ENCODE results near the gene UBAP1. TPM values are rescaled to one million over a fixed set of nuclear protein-coding genes. Genes with fewer than 3 reads are reported as not detected.

Gene UBAP1
- total and polyA plus RNA-seq, 4 experiments from 2014 or later, result 34.8 to 58.8 (median 46.9) TPM

GRCh38 chr9:34252016-34252415 lies 73.2 kb downstream of the UBAP1 start:
- POLR2A ChIA-PET (ENCODE audit: partially characterized antibody), result interaction anchor here (0.9 to 1.2 kb wide), 3 partner anchors 14 to 126 kb away, joined by 3 to 5 read pairs (median 3); no protein-coding TSS in a partner anchor
- H3K36me3 ChIP-seq (ENCODE audit: insufficient read depth, low read length), result peaks cover 53% of the 10 kb centered on the region

GRCh38 chr9:34252670-34253459 lies 74.0 kb downstream of the UBAP1 start:
- H3K4me3 ChIP-seq (ENCODE audit: low read length in 2 of 2), result no peak overlapping the region
- no peaks in the 10 kb centered on the region for H3K9me3 ChIP-seq (ENCODE audit: control insufficient read depth in 1 of 2, low read length in 2 of 2)
- Mint-ChIP-seq H3K36me3 (peaks cover 23 to 53% of the 10 kb centered on the region in 2 donors), H3K27me3 (no peaks in the 10 kb centered on the region), H3K9me3 (no peaks in the 10 kb centered on the region), H3K4me3 (no peak overlapping the region), H3K4me1 (peaks cover 4 to 20% (median 11%) of the 10 kb centered on the region in 4 donors), H3K27ac (peak overlapping the region; percentile 9 to 78 (median 74))
- peak; percentile 36 to 65 (median 62) for DNase-seq
- ChIA-PET CTCF (ENCODE audit: partially characterized antibody) (interaction anchor here (0.6 to 7.4 kb wide), 33 partner anchors 10 to 629 kb away, joined by 3 to 54 read pairs (median 4); partner anchors contain the start of genes MYORG and UBAP1), POLR2A (ENCODE audit: partially characterized antibody) (interaction anchor here (0.9 to 1.2 kb wide), 3 partner anchors 15 to 127 kb away, joined by 3 to 5 read pairs (median 3); no protein-coding TSS in a partner anchor)
- intact Hi-C loops (cut with micrococcal nuclease), result loop anchor here (1.0 to 2.0 kb wide), 4 partner anchors 74 to 242 kb away; partner anchors contain the start of genes DCAF12 and UBAP1
- no peak overlapping the region for H3K27ac ChIP-seq (ENCODE audit: low read depth, low read length)
- H3K27me3 ChIP-seq (ENCODE audit: insufficient read depth, low read length), result no peaks in the 10 kb centered on the region
- peaks cover 13% of the 10 kb centered on the region for H3K4me1 ChIP-seq (ENCODE audit: insufficient read depth, low read length)
- H3K36me3 ChIP-seq (ENCODE audit: insufficient read depth, low read length), result peaks cover 48% of the 10 kb centered on the region

More at GRCh38 chr9:34252016-34252415, 73.2 kb downstream of the UBAP1 start:
- Mint-ChIP-seq H3K9me3 (no peaks in the 10 kb centered on the region), H3K27ac (peak overlapping the region in 5 of 7 donors; percentile 36 to 78 (median 69)), H3K4me3 (no peak overlapping the region), H3K4me1 (peaks cover 4 to 16% (median 9%) of the 10 kb centered on the region in 4 donors), H3K36me3 (peaks cover 23 to 53% of the 10 kb centered on the region in 2 donors), H3K27me3 (no peaks in the 10 kb centered on the region)
- CTCF ChIA-PET (ENCODE audit: partially characterized antibody), result interaction anchor here (0.6 to 7.4 kb wide), 25 partner anchors 11 to 317 kb away, joined by 3 to 54 read pairs (median 5); partner anchors contain the start of genes MYORG and UBAP1
- Histone ChIP-seq H3K27me3 (ENCODE audit: insufficient read depth, low read length) (no peaks in the 10 kb centered on the region), H3K4me1 (ENCODE audit: insufficient read depth, low read length) (peaks cover 13% of the 10 kb centered on the region), H3K9me3 (ENCODE audit: control insufficient read depth in 1 of 2, low read length in 2 of 2) (no peaks in the 10 kb centered on the region), H3K27ac (ENCODE audit: low read depth, low read length) (no peak overlapping the region), H3K4me3 (ENCODE audit: low read length in 2 of 2) (no peak overlapping the region)
- no peak for DNase-seq
- intact Hi-C loops (cut with micrococcal nuclease), result loop anchor here (2.0 kb wide), 1 partner anchor 73 kb away; the partner anchor contains the start of gene UBAP1

GRCh38 chr9:34253460-34253837 lies 74.6 kb downstream of the UBAP1 start:
- Mint-ChIP-seq H3K9me3 (no peaks in the 10 kb centered on the region), H3K27ac (peak overlapping the region in 4 of 7 donors; percentile 9 to 78 (median 26)), H3K36me3 (peaks cover 23 to 49% of the 10 kb centered on the region in 2 donors), H3K4me3 (no peak overlapping the region), H3K27me3 (no peaks in the 10 kb centered on the region), H3K4me1 (peaks cover 4 to 20% (median 11%) of the 10 kb centered on the region in 4 donors)
- ChIA-PET CTCF (ENCODE audit: partially characterized antibody) (interaction anchor here (0.9 to 7.4 kb wide), 23 partner anchors 10 to 630 kb away, joined by 3 to 54 read pairs (median 4); partner anchors contain the start of genes MYORG and UBAP1), POLR2A (ENCODE audit: partially characterized antibody) (no interaction called here)
- intact Hi-C loops (cut with micrococcal nuclease), result loop anchor here (1.0 to 2.0 kb wide), 4 partner anchors 75 to 242 kb away; partner anchors contain the start of genes DCAF12 and UBAP1
- Histone ChIP-seq H3K4me1 (ENCODE audit: insufficient read depth, low read length) (peaks cover 13% of the 10 kb centered on the region), H3K27ac (ENCODE audit: low read depth, low read length) (no peak overlapping the region), H3K9me3 (ENCODE audit: control insufficient read depth in 1 of 2, low read length in 2 of 2) (no peaks in the 10 kb centered on the region), H3K4me3 (ENCODE audit: low read length in 2 of 2) (no peak overlapping the region), H3K36me3 (ENCODE audit: insufficient read depth, low read length) (peaks cover 44% of the 10 kb centered on the region), H3K27me3 (ENCODE audit: insufficient read depth, low read length) (no peaks in the 10 kb centered on the region)
- DNase-seq, result no peak

GRCh38 chr9:34254141-34254913 lies 75.5 kb downstream of the UBAP1 start:
- peaks cover 36% of the 10 kb centered on the region for H3K36me3 ChIP-seq (ENCODE audit: insufficient read depth, low read length)
- no peak for DNase-seq
- no peaks in the 10 kb centered on the region for H3K27me3 ChIP-seq (ENCODE audit: insufficient read depth, low read length)
- H3K27ac ChIP-seq (ENCODE audit: low read depth, low read length), result no peak overlapping the region
- H3K4me1 Mint-ChIP-seq, result peaks cover 4 to 20% (median 8%) of the 10 kb centered on the region in 4 donors
- no peaks in the 10 kb centered on the region for H3K27me3 Mint-ChIP-seq
- peaks cover 19 to 41% of the 10 kb centered on the region in 2 donors for H3K36me3 Mint-ChIP-seq
- no peaks in the 10 kb centered on the region for H3K9me3 ChIP-seq (ENCODE audit: control insufficient read depth in 1 of 2, low read length in 2 of 2)
- no peak overlapping the region for H3K4me3 Mint-ChIP-seq
- POLR2A ChIA-PET (ENCODE audit: partially characterized antibody), result no interaction called here
- CTCF ChIA-PET (ENCODE audit: partially characterized antibody), result interaction anchor here (0.9 to 7.4 kb wide), 15 partner anchors 9 to 243 kb away, joined by 3 to 54 read pairs (median 4); partner anchors contain the start of genes MYORG and UBAP1
- intact Hi-C loops (cut with micrococcal nuclease), result no loop called here
- H3K9me3 Mint-ChIP-seq, result no peaks in the 10 kb centered on the region
- peak overlapping the region in 5 of 7 donors; percentile 30 to 78 (median 60) for H3K27ac Mint-ChIP-seq
- no peak overlapping the region for H3K4me3 ChIP-seq (ENCODE audit: low read length in 2 of 2)
- peaks cover 13% of the 10 kb centered on the region for H3K4me1 ChIP-seq (ENCODE audit: insufficient read depth, low read length)

GRCh38 chr9:34254966-34255825 lies 76.4 kb downstream of the UBAP1 start:
- intact Hi-C loops (cut with micrococcal nuclease), result no loop called here

GRCh38 chr9:34256104-34256503 lies 77.3 kb downstream of the UBAP1 start:
- H3K27ac Mint-ChIP-seq, result peak overlapping the region in 3 of 7 donors; percentile 5 to 38 (median 15)
- intact Hi-C loops (cut with micrococcal nuclease), result no loop called here
- peaks cover 12 to 24% of the 10 kb centered on the region in 2 donors for H3K36me3 Mint-ChIP-seq
- Histone ChIP-seq H3K4me3 (ENCODE audit: low read length in 2 of 2) (no peak overlapping the region), H3K27ac (ENCODE audit: low read depth, low read length) (no peak overlapping the region), H3K4me1 (ENCODE audit: insufficient read depth, low read length) (peaks cover 13% of the 10 kb centered on the region), H3K9me3 (ENCODE audit: control insufficient read depth in 1 of 2, low read length in 2 of 2) (no peaks in the 10 kb centered on the region), H3K27me3 (ENCODE audit: insufficient read depth, low read length) (no peaks in the 10 kb centered on the region), H3K36me3 (ENCODE audit: insufficient read depth, low read length) (peaks cover 18% of the 10 kb centered on the region)
- H3K27me3 Mint-ChIP-seq, result no peaks in the 10 kb centered on the region
- peaks cover 4 to 20% (median 8%) of the 10 kb centered on the region in 4 donors for H3K4me1 Mint-ChIP-seq
- no peaks in the 10 kb centered on the region for H3K9me3 Mint-ChIP-seq
- POLR2A ChIA-PET (ENCODE audit: partially characterized antibody), result interaction anchor here (1.0 kb wide), 1 partner anchor 62 kb away, joined by 3 read pairs; no protein-coding TSS in a partner anchor
- H3K4me3 Mint-ChIP-seq, result no peak overlapping the region
- CTCF ChIA-PET (ENCODE audit: partially characterized antibody), result interaction anchor here (1.5 to 7.4 kb wide), 4 partner anchors 15 to 244 kb away, joined by 4 to 54 read pairs (median 35); partner anchors contain the start of gene MYORG
- DNase-seq, result no peak

More at GRCh38 chr9:34254966-34255825, 76.4 kb downstream of the UBAP1 start:
- no peaks in the 10 kb centered on the region for H3K9me3 ChIP-seq (ENCODE audit: control insufficient read depth in 1 of 2, low read length in 2 of 2)
- peaks cover 13% of the 10 kb centered on the region for H3K4me1 ChIP-seq (ENCODE audit: insufficient read depth, low read length)
- H3K4me1 Mint-ChIP-seq, result peaks cover 4 to 20% (median 8%) of the 10 kb centered on the region in 4 donors
- no peak for DNase-seq
- peaks cover 27% of the 10 kb centered on the region for H3K36me3 ChIP-seq (ENCODE audit: insufficient read depth, low read length)
- POLR2A ChIA-PET (ENCODE audit: partially characterized antibody), result interaction anchor here (1.0 kb wide), 1 partner anchor 62 kb away, joined by 3 read pairs; no protein-coding TSS in a partner anchor
- no peaks in the 10 kb centered on the region for H3K27me3 Mint-ChIP-seq
- no peak overlapping the region for H3K27ac ChIP-seq (ENCODE audit: low read depth, low read length)
- H3K9me3 Mint-ChIP-seq, result no peaks in the 10 kb centered on the region
- peak overlapping the region in 3 of 7 donors; percentile 16 to 19 (median 18) for H3K27ac Mint-ChIP-seq
- CTCF ChIA-PET (ENCODE audit: partially characterized antibody), result interaction anchor here (1.5 to 7.4 kb wide), 7 partner anchors 8 to 243 kb away, joined by 4 to 54 read pairs (median 23); partner anchors contain the start of genes MYORG and UBAP1
- no peak overlapping the region for H3K4me3 ChIP-seq (ENCODE audit: low read length in 2 of 2)
- peaks cover 15 to 33% of the 10 kb centered on the region in 2 donors for H3K36me3 Mint-ChIP-seq
- no peaks in the 10 kb centered on the region for H3K27me3 ChIP-seq (ENCODE audit: insufficient read depth, low read length)
- H3K4me3 Mint-ChIP-seq, result no peak overlapping the region

Measured in CD4-positive, alpha-beta memory T cell (primary cell).